ENCODE measurements around the gene CISD3.

The CISD3 gene

DNA sequence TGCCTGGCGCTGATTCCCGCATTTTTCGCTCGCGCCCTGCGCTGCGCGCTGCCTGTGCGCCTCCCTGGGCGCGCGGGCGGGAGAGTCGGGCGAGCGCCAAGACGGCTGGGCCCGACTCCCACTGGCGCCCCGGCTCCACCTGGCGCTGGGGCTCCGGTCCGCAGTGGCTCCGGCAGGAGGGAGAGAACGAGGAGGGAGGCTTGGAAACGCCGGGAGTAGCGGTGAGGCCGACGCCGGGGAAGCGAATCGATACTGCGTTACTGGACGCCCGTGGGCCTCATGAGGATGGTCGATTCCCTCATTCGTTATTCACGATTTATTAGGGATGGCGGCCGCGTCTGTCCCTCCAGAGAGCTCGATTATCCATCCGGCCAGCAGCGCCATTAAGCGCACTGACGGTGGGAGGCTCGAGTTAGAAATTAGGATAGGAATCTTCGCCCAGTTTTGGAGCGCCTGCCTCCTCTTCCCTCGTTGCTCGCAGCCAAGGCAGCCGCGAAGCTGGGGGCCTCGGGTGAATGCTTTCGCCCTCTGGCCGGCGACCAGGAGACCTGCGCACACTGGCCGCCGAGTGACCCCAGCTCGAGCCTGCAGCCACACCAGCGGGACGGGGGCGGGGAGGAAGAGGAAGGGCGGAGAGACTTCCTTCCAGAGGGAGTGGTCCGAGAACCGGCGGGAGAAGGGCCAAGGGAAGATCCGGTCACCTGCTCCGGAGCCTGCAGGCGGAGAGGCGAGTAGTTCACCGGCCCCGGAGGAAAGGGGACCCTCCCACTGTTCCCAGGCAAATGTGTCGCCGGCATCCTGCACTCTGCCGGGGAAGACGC is 19.3 kb downstream of the CISD3 start:
- peak; percentile 96 for TF ChIP-seq POLR2AphosphoS5 (IDR thresholded peaks at IDR 0.05; ENCODE audit: low read depth, low read length)
- peak; percentile 91 for TF ChIP-seq TAF1 (IDR thresholded peaks at IDR 0.05; ENCODE audit: borderline replicate concordance, insufficient read depth, low read length)
- TF ChIP-seq FOXP2 (optimal IDR thresholded peaks at IDR 0.05; ENCODE audit: borderline replicate concordance, extremely low read depth, extremely low read length, insufficient read depth): peak; percentile 78
- TF ChIP-seq, protein P1, sequence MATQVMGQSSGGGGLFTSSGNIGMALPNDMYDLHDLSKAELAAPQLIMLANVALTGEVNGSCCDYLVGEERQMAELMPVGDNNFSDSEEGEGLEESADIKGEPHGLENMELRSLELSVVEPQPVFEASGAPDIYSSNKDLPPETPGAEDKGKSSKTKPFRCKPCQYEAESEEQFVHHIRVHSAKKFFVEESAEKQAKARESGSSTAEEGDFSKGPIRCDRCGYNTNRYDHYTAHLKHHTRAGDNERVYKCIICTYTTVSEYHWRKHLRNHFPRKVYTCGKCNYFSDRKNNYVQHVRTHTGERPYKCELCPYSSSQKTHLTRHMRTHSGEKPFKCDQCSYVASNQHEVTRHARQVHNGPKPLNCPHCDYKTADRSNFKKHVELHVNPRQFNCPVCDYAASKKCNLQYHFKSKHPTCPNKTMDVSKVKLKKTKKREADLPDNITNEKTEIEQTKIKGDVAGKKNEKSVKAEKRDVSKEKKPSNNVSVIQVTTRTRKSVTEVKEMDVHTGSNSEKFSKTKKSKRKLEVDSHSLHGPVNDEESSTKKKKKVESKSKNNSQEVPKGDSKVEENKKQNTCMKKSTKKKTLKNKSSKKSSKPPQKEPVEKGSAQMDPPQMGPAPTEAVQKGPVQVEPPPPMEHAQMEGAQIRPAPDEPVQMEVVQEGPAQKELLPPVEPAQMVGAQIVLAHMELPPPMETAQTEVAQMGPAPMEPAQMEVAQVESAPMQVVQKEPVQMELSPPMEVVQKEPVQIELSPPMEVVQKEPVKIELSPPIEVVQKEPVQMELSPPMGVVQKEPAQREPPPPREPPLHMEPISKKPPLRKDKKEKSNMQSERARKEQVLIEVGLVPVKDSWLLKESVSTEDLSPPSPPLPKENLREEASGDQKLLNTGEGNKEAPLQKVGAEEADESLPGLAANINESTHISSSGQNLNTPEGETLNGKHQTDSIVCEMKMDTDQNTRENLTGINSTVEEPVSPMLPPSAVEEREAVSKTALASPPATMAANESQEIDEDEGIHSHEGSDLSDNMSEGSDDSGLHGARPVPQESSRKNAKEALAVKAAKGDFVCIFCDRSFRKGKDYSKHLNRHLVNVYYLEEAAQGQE (IDR thresholded peaks at IDR 0.05; ENCODE audit: insufficient read depth in 1 of 2, low read depth in 2 of 2, low read length in 2 of 2): 0 out of 4 replicates have a peak, but pooled peaks have one; percentile 22 to 61
- no peak for TF ChIP-seq SIN3A (IDR thresholded peaks at IDR 0.05; ENCODE audit: borderline replicate concordance, insufficient read depth, low read length)

DNA sequence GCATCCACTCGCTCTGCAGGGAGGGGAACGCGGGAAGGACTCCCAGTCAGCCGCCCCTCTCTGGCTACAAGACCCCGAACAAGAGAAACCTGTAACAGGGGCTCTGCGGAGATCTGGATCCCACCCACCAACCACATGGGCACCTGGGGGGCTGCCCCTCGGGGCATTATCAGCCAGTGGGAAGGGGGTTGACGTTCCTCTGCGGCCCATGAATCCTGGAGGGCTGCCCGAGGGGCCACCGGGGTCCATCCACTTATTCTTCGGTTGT is 19.8 kb downstream of the CISD3 start:
- TF ChIP-seq FOXP2 (optimal IDR thresholded peaks at IDR 0.05; ENCODE audit: borderline replicate concordance, extremely low read depth, extremely low read length, insufficient read depth) (no peak), TAF1 (IDR thresholded peaks at IDR 0.05; ENCODE audit: borderline replicate concordance, insufficient read depth, low read length) (no peak), POLR2AphosphoS5 (IDR thresholded peaks at IDR 0.05; ENCODE audit: low read depth, low read length) (no peak), SIN3A (IDR thresholded peaks at IDR 0.05; ENCODE audit: borderline replicate concordance, insufficient read depth, low read length) (no peak)
- TF ChIP-seq, protein P1 (IDR thresholded peaks at IDR 0.05; ENCODE audit: insufficient read depth in 1 of 2, low read depth in 2 of 2, low read length in 2 of 2): no peak

DNA sequence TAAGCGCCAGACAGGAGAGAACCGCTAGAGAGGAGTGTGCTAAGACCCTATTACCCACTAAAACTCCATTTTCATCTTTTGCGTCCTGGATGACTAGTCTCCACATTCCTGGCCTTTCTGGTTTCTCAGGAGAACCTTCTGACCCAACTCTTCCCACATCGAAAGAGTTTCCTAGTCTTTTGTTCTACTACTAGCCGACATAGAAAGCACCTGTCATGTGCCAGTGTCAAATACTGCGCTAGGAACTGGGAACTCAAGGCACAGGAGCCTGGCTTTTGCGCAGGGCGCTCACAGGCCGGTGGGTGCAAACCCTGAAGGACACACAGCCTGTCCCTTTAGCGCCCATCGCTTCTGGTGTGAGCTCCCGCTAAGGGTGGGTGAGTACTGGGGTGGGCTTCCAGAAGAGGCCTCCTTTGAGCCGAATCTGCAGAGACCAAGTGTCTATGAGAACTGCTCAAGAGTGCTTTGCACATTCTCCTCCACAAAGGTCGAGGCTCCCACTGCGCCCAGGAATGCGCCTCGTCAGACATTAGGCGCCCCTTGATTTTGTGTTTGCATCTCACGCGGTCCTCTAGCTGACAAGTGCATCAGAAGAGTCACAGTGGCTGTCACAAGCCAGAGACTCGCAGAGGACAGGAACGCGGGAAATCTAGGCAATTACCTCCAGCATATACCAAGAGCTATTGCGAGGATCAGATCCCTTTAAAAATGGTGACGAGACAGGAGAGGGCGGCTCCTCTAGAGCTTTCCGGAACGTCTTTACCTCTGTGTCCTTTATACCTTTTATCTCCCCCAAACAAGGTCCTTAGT is 20.4 kb downstream of the CISD3 start:
- TF ChIP-seq TAF1 (IDR thresholded peaks at IDR 0.05; ENCODE audit: borderline replicate concordance, insufficient read depth, low read length): no peak
- TF ChIP-seq FOXP2 (optimal IDR thresholded peaks at IDR 0.05; ENCODE audit: borderline replicate concordance, extremely low read depth, extremely low read length, insufficient read depth): no peak
- TF ChIP-seq, protein P1 (IDR thresholded peaks at IDR 0.05; ENCODE audit: insufficient read depth in 1 of 2, low read depth in 2 of 2, low read length in 2 of 2): no peak
- TF ChIP-seq POLR2AphosphoS5 (IDR thresholded peaks at IDR 0.05; ENCODE audit: low read depth, low read length): no peak
- no peak for TF ChIP-seq SIN3A (IDR thresholded peaks at IDR 0.05; ENCODE audit: borderline replicate concordance, insufficient read depth, low read length)

DNA sequence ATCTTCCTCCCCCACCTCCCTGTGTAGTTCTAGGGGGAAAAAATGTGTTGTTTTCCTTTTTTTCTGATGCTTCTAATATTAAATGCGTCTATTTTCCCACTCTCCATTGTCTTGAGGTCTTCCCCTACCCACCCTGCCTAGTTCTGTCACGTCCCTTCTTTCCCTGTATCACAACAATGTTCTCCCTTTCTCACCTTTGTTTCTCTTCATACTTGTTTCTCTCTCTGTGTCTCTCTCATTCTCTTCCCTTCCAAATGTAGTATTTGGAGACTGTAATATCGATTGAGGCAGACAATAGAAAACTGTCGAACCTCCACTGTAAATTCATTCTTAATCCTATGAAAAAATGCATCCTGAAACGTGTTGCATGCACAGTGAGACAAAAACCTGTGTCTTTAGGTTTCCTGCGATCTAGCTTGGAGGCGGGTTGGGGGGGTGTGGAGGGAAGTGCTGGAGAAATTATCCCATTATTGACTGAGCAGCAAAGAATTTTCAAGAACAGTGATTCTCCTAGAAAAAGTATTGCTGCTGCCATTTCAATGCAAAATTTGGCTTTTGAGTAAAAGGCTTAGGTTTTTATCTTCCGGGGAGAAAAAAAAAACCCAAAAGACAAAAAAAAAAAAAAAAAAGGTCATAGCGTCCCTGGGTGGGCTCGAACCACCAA is 21.1 kb downstream of the CISD3 start:
- no peak for TF ChIP-seq SIN3A (IDR thresholded peaks at IDR 0.05; ENCODE audit: borderline replicate concordance, insufficient read depth, low read length)
- TF ChIP-seq TAF1 (IDR thresholded peaks at IDR 0.05; ENCODE audit: borderline replicate concordance, insufficient read depth, low read length): no peak
- TF ChIP-seq FOXP2 (optimal IDR thresholded peaks at IDR 0.05; ENCODE audit: borderline replicate concordance, extremely low read depth, extremely low read length, insufficient read depth): no peak

DNA sequence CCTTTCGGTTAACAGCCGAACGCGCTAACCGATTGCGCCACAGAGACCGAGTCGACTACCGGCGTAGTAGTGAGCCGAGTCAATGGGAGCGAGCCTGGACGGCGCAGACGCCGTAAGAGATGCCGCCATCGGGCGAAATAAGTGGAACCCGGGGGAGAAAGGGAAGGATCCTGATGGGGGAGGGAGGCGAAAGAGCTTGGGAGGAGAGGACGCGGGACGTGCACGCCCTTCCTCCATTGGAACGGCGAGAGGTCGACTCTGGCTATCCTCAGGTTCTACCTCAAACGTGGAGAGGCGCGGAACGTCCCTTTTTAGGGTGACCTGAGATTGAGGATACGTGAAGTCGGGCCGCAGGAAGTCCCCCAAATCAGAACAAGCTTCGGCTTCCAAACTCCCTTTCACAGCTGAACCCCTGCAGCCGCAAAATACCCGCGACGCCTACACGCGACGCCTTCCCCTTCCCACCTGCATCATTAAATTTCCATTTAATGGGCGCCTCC is 21.7 kb downstream of the CISD3 start:
- TF ChIP-seq, protein P1 (IDR thresholded peaks at IDR 0.05; ENCODE audit: insufficient read depth in 1 of 2, low read depth in 2 of 2, low read length in 2 of 2): peak in 1 of 2 experiments; percentile 20; a peak in 1 of 4 replicates
- TF ChIP-seq SIN3A (IDR thresholded peaks at IDR 0.05; ENCODE audit: borderline replicate concordance, insufficient read depth, low read length) (no peak; the same call in 1 of the 2 replicates), FOXP2 (optimal IDR thresholded peaks at IDR 0.05; ENCODE audit: borderline replicate concordance, extremely low read depth, extremely low read length, insufficient read depth) (no peak), TAF1 (IDR thresholded peaks at IDR 0.05; ENCODE audit: borderline replicate concordance, insufficient read depth, low read length) (0 out of 2 replicates have a peak, but pooled peaks have one; percentile 53), POLR2AphosphoS5 (IDR thresholded peaks at IDR 0.05; ENCODE audit: low read depth, low read length) (no peak)
